Activated CD8-positive, alpha-beta memory T cell treated with anti-CD3 and anti-CD28 coated beads, Interleukin-2, amount 50 U/mL, for 1 hour (primary cell): Measurements from ENCODE around the gene UNC13B.
"Not testable (repeated sequence)": the region's sequence is repeated elsewhere in the genome, so short reads cannot be mapped to it uniquely, and the experiment has no call there.

Experiments
- DNase-seq: peaks from one replicate; pipeline ENCODE4 v3.0.0-alpha.2; 2020; ENCODE audit errors: extremely low read depth

UNC13B gene

DNA sequence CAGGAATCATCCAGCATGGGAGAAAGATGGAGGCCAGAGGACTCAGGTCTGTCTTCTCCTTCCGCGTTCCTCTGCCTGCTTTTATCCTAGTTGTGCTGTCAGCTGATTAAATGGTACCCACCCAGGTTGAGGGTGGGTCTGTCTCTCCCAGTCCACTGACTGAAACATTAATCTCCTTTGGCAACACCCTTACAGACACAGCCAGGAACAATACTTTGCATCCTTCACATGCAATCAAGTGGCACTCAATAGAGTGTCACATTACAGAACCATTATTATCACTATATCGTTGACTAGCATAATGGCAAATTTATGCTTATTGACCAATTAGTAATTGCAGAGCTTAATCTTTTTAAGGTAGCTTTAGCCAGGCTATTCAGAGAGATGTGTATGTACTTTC lies 64.8 kb downstream of the UNC13B start:
- no peak for DNase-seq

DNA sequence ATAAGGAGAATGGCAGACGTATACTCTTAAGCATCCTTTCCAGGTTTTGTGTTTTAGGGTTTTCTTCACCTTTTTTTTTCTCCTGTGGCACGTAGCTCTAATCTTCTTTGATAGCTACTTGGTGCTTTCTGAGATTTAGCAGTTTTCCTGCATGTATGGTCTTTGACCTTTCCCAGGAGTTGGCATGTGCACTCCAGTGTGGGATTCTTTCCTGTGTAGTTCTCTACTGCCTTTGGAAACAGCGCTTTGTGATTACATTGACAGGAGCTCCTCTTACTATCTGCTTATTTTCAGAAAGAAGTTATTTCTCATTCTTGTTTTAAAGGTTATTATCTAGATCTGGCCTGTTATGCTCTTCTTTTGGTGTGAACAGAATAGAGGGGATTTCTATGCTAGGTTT lies 65.5 kb downstream of the UNC13B start:
- no peak for DNase-seq

DNA sequence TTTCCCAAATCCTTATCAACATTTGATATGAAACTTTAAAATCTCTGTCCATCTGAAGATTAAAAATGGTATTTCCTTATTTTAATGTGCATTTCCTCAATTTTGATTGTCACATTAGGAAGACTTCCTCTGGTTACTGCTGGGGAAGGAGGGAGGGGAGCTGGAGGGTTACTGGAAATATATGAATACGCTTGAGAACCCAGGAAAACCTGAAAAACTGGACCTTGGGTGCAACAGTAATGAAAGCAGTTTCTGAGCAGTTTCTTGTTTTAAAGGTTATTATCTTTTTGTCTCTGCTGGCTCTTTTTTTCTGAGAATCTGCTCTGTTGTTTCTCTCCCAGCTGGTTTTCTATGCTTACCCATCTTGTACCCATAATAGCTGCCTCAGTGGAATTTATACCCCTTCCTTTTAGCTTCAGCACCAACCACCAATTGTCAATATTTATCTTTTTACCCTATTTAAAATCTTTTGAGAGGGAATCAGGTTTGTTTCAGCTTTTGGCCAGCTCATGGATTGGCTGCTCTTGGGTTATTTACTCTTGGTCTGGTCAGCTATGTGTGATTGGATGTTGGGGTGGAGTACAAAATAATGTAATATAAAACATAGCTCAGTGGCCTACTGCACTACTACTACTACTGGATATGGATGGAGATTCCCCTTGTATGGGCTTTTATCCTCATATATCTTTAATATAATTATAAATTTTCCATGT lies 67.4 kb downstream of the UNC13B start:
- no peak for DNase-seq

DNA sequence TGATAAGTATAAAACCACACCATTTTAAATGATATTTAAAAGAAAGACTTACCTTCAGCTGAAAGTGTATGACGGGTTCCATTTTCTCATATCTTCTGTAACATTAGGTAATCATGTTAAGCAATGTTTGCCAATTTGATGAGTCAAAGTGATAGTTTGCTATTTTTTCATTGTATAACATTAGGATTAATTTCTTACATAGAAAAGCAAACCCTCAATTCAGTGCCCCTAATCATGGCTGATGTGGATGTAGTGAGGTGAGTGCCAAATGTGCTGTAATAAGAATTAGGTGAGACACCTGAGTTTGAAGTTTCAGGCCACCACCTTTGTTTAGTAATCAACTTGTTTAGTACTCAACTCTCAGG lies 68.0 kb downstream of the UNC13B start:
- DNase-seq = no peak

DNA sequence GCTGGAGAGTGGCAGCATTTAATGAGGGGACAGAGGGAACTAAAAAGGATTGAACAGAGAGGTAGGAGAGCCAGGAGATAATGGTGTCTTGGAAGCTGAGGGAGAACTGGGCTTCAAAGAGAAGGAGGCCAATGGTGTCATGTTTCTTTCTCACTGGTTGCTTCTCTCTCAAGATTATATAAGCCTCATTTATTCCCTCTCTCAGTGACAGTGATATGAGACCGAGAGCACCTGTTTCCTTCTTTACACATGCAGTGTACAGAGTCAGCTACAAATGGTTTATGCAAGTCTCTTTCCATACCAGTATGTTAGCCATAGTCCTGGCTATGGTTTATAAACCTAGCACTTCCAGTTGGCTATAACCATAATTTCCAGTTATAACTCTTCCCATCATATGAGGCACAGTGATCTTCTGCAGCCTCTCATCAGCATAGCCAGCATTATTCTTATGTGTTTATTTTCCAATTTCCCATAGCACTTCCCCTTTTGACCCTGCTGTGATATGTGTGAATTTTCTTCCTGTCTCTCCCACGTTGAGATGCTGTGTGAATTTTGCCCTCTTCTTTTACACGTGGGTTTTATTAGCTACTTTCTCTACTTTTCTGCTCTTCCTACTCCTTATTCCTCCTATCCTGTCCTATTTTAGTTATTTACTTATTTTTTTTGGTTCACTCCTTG lies 71.2 kb downstream of the UNC13B start:
- no peak for DNase-seq

DNA sequence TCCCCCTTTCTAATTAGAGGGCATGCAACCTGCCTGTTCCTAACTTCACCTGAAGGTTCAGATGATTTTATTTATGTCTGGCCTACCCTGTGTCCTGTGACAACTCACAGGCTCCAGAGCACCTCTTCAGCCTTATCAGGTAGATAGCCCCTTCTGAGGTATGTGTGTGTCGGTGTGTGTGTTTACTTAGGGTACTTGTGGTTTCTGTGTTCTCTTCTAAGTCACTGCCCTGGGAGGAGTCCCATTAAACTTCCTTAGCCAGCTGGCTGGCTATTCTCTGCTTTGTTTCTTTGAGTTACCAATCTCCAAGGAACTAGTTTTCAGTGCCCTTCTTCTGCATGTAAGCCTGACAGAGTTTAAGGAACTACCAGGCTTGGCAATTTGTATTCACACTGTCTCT lies 74.9 kb downstream of the UNC13B start:
- DNase-seq = no peak

DNA sequence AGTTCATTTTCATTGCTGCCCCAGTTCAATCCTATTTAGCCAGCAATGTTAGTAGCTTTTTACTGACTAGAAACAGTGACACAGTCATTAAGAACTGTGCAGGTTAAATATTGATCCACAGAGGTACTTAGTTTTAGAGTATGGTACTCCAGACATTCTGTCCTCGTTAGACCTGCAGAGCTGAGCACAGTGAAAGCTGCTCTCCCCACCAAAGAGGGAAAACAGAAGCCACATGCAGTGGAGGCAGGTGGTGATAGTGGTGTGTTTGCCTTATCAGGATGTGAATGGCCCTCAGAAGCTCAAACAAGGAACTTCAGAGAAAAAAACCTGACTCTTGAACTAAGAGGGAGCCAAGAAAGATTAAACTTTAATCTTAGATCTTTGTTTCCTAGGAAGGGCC lies 75.5 kb downstream of the UNC13B start:
- no peak for DNase-seq

DNA sequence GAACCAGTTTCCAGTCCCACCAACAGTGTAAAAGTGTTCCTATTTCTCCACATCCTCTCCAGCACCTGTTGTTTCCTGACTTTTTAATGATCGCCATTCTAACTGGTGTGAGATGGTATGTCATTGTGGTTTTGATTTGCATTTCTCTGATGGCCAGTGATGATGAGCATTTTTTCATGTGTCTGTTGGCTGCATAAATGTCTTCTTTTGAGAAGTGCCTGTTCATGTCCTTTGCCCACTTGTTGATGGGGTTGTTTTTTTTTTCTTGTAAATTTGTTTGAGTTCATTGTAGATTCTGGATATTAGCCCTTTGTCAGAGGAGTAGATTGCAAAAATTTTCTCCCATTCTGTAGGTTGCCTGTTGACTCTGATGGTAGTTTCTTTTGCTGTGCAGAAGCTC lies 84.1 kb downstream of the UNC13B start:
- not testable (repeated sequence) for DNase-seq

DNA sequence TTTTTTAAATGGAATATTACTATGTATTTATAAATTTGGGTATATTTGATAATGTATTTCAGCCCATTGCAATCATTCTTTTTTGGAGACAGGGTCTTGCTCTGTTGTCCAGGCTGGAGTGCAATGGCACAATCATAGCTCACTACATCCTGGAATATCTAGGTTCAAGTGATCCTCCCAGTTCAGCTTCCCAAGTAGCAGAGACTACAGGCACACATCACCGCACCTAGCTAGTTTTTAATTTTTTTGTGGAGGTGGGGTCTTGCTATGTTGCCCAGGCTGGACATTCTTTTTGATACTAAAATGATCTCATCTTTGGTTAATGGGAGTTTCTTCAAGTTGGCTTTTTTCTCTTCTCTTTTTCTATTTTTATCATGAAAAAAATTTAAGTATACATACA lies 91.3 kb downstream of the UNC13B start:
- DNase-seq = no peak

DNA sequence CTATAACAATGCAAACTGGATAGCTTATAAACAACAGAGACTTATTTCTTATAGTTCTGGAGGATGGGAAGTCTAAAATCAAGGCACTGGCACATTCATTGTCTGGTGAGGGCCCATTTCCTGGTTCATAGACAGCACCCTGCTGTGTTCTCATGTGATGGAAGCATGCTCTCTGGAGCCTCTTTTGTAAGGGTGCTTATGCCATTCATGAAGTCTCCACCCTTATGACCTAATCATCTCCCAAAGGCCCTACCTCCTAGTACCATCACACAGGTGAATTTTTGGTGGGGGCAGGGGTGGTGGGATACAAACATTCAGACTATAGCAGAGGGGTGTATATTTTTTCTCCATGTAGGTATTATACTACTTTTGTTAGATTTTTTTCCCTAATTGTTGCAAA lies 92.4 kb downstream of the UNC13B start:
- no peak for DNase-seq

DNA sequence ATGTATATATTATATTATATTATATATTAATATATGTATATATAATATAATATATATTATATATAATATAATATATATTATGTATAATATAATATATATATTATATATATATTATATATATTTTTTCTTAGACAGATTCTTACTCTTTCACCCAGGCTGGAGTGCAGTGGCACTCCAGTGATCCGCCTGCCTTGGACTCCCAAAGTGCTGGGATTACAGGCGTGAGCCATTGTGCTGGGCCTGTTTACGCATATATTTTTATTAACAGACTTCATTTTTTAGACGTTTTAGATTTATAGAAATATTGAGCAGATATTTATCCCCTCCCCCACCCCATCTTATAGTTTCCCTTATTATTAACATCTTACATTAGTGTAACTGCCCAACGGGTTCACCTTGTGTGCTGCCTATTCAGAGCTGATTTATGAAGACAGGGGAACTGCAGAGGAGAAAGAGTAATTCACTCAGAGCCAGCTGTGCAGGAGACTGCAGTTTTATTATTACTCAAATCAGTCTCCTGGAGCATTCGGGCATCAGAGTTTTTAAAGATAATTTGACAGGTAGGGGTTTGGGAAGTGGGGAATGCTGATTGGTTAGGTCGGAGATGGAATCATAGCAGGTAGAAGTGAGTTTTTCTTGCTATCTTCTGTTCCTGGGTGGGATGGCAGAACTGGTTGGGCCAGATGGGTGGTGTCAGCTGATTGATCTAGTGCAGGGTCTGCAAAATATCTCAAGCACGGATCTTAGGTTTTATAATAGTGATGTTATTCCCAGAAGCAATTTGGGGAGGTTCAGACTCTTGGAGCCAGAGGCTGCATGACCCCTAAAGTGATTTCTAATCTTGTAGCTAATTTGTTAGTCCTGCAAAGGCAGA lies 93.4 kb downstream of the UNC13B start:
- DNase-seq = no peak

DNA sequence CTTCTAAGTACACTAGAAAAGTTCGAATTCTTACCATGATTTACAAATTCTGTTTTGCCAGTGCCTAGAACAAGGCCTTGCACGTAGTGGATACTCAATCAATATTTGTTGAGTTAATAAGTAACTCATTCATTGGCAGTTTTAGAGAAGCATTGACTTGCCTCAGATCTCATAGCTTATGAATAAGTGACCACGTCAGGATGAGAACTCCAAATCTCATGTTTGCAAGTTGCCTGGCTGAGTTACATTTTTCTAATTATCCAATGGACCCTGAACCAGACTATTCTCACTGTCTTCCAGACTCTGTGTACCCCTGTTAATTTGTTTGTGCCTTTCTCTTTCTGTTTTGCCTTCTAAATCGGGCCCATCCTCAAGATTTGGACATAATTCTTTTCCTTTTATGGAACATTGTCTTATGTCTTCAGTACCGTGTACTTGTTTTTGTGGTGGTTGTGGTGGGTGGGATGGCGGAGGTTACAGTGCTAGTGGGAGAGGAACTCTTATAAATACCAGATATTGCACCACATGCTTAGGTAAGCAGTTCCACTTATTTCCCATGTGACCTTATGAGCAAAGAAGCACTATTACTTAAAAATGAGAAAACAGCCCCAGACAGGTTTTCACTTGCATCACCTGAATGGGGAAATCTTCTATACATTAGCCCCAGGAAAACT lies 96.3 kb downstream of the UNC13B start:
- DNase-seq = no peak

DNA sequence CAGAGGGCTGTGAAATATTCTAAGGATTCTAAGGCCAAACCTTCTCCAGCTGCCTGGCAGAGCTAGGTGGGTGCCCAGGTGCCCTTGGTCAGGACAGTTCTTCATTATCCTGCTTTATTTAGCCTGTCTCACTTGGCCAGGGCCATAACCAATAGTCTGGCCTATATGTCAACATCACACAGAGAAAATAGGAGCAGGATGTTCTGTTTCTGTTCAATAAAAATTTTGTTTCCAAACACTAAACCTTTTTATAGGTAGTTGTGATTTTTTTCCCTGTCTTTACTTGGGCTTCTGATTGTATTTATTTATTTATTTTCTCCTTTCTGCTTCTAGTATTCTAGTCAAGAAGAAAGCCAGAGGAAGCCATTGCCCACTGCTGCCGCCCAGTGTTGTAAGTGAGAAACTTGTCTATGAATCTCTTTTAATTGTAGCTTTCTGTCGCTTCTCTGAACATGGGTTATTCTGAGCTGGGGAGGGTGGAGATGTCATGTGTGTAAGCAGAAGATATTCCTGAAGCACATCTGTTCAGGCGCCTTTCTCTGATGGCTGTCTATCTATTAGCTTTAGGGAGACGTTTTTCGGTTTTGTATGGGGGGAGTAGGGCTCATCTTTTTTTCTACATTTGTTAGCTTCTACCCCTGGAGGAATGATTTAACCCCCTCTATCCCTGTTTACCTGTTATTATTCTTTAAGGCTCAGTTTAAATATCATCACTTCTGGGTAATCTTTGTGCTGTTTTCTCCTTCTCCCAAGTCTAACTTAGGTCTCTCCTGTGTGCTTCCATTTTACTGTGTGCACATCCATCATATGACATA lies 97.1 kb downstream of the UNC13B start:
- DNase-seq = no peak

DNA sequence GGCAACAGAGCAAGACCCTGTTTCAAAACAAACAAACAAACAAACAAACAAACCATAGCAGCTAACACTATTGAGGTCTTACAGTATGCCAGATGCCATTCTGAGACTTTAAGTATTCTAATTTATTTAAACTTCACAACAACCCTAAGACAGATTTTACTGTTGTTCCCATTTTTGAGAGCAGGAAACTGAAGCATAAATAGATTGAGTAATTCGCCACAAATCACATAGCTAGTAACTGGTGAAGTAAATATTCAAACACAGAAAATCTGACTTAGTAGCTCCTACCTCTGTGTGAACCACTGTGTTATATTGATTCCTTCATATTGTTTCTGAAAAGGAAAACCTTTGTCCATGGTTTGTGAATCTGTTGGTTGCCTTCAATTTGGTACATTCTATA lies 98.4 kb downstream of the UNC13B start:
- no peak for DNase-seq

DNA sequence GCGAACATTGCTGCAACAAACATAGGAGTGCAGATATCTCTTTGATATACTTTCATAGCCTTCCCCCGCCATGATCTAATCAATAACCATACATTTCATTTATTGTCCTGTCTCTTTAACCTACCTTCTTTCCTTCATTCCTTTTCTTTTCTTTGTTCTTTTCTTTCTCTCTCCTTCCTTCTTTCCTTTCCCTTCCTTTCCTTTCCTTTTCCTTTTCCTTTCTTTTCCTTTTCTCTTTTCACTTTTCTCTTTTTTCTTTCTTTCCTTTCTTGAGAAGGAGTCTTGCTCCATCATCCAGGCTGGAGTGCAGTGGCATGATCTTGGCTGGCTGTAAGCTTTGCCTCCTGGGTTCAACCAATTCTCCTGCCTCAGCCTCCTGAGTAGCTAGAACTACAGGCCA lies 100.3 kb downstream of the UNC13B start:
- no peak for DNase-seq

DNA sequence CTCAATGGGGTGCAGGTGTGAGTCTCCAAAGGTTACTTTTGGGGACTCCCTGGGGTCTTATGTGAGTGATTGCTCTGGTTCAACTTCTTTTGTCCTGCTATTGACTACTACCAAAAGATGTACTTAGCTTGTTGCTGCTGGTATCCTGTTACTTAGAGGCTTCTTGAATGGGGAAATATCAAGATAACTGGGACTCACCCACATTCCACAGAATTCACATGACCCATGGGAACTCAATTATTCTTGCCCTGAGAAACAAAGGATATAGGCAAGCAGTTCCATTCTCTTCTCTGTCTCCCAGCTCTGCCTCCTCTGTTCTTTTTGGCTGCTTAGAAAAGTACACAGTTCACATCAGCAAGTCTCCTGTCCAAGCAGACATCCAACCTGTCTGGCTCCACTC lies 105.9 kb downstream of the UNC13B start:
- no peak for DNase-seq

DNA sequence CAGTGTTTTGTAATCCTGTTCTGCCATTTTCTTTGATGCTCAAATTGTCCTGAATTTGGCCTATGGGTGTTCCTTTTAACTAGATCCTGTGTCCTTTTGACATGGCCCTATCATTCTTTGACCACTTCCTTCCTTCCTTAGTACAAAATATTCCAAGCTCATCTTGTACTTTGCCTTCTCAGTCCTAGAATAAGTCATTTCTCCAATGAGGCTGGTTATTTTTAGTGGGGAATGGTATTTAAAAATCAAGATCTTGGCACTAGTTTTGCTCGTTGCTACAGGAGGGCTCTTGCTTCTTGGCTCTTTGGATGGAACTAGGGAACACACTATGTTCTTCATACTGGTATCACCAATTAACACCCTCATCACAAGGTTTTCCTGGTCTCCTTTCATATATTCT lies 108.1 kb downstream of the UNC13B start:
- DNase-seq = no peak

DNA sequence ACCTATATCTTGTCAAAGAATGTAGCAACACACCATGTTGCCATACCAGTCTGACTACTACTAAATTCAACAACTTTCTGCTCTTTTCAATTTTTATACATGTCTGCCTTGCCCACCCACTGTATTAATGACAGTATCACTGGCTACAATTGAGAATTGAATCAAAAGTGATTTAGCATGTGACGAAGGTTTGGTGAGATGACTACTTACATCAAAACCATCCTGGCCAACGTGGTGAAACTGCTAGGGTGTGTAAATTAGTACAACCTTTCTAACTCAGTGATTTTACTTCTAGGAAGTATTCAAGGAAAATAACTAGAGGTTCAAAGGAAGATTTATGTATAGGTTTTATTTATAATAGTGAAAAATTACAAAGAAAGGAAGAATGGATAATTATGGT lies 109.8 kb downstream of the UNC13B start:
- DNase-seq = no peak

DNA sequence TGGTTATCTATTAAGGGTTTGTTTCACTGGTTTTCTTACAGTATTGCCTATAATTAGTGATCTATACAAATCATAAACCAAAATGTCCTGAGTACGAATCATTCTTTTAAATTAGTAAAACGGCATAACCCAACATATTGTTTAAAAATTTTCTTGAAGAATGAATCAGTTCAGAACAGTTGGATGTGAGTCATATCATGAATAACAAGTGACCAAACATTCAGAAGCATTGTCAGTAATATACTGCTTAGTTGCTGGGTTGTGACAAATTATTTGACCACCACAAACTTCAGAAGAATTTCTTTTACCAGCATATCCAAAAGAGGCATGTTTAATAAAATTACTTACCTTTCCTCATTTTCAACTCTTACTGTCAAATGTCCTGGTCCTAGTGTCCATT lies 111.2 kb downstream of the UNC13B start:
- DNase-seq = no peak

DNA sequence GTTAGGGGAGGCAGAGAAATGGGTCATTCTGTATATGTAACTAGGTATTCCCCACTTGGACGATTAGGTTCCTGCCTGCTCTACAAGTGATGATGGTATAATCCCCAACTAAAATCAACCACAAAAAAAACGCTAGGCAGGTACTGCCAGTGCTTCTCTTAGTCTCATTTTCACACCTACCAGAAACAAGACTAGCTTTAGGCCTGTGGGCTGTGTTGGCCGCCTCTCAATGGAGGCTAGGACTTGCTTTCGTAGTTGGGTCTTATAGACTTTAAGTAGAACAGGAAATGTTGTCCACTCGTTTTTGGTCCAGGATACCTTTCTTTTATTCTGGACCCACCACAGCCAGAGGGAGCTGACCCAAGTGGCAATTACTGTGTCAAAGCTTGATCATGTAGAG lies 111.8 kb downstream of the UNC13B start:
- no peak for DNase-seq

DNA sequence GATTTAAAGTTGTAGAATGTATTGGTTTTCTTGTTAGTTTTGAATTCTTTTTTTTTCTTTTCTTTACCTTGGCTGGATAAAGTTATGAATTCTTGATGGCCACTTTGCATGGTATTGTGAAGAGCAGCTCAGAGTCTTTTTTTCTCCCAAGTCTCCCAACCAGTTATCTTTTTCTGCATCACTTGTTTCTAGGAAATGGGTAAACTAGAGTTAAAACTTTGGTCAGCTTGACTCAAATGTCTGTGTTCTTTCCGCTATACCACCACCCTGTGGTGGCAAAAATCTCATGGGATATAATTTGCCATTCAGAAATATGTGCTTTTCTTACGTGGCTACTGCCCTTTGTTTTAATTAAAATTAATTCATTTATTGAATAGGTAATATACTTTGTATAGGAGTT lies 113.2 kb downstream of the UNC13B start:
- no peak for DNase-seq

DNA sequence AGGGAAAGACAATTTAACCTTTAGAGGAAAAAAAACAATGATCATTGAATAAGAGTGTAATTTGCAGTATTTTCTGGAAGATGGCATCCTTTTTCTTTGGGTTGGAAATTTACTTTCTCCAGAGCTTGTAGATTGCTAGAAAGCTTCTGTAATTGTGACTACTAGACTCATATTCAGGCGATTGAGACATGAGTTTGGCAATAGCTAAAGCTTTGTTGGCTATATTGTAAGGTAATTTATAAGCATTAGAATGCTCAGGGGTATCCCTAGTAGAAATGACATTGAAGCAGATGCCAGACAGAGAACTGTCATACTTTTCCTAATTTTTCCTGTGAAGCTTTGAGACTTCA lies 115.3 kb downstream of the UNC13B start:
- no peak for DNase-seq
